Stimulated activated CD4-positive, alpha-beta T cell treated with anti-CD3 and anti-CD28 coated beads, Interleukin-2, amount 100 ng/mL, for 4 hours (primary cell): ENCODE results near the gene TEKT1.

Source experiments
- DNase-seq: peaks from one replicate; pipeline ENCODE4 v3.0.0-alpha.2; 2020; ENCODE audit warnings: low read depth

TEKT1 gene

DNA sequence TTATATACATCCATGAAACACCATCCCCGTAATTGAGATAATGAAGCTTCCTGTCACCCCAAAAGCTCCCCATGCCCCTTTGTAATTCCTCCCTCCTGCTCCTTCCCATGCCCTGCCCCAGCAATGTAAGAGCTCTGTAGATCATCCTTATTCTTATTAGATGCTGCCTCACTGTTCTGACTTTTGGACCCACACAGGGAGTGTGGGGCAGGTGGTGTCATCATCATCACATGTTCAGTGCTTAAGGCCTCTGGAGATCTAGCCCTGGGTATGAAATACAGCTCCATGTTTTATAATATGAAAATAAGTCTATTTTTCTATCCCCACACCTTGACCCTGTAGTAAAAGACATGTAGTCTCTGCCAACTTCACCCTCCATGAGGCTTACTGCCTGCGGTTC lies 73.8 kb downstream of the TEKT1 start:
- DNase-seq, result no peak

DNA sequence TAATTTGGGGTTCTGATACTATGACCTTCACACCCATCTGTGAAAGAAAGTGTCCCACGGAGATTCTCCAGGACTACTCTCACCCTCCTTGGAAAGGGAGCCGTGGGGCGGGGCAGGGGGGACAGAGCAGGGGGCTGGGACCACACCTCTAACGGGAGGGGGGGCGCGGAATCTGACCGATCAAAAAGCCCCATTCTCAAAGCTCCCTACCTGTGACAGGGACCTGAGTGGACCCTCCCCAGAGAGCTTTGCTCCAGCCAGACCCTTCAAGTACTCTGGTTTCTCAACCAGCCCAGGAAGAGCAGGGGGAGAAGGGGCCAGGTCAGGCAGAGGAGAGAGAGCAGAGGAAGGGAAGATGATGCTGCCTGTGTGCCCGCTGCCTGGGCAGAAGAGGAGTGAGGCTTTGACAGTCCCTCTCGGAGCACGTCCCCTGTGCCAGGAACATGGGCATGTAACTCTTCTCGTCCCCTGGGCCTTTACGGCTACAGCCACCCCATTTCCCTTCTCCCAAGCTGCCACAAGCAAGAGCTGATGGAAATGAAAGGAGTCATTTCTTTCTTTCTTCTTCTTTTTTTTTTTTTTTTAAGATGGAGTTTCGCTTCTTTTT lies 75.0 kb downstream of the TEKT1 start:
- no peak for DNase-seq

GRCh38 chr17:6755731-6756184 lies 75.8 kb downstream of the TEKT1 start, which contains the start of gene XAF1:
XAF1 (plus strand) TSS chr17:6756046; CDS start chr17:6756079, 33 bp downstream.
- peak; percentile 65 for DNase-seq

DNA sequence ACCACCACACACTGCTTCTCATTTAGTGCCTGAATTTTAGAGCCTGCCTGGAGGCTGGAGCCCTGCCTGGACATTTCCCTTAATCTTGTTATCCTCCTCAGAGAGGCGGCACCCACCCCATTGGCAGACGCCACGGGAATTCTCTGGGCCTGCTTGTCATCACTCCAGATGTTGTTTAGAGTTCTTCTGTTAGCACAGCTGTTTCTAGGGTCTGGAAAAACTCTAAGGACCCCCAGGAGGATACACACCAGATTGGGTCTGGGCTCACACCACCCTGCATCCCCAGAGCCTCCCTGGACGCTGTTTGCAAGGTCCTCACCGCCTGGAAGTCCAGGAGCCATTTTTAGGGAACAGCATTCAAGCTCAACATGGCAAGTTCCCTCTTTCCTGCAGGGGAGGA lies 76.2 kb downstream of the TEKT1 start:
- DNase-seq, result no peak

DNA sequence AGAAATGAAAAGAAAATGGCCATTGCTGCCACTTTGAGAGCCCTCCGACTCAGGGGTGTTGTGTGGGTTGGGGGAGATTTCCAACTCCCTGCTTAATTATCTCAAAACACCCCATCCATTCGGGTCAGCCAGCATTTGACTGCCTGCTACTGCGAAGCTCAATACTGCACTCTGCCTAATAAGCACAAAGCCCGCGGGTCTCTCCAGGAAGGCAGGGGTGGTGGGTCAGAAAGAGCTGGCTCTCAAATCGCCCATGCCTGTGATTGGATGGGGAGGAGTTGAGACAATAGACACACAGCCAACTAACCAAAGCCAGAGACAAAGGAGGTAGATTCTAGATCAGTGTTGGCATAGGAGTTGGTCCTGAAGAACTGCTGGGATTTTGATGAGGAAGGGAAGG lies 78.0 kb downstream of the TEKT1 start:
- no peak for DNase-seq

DNA sequence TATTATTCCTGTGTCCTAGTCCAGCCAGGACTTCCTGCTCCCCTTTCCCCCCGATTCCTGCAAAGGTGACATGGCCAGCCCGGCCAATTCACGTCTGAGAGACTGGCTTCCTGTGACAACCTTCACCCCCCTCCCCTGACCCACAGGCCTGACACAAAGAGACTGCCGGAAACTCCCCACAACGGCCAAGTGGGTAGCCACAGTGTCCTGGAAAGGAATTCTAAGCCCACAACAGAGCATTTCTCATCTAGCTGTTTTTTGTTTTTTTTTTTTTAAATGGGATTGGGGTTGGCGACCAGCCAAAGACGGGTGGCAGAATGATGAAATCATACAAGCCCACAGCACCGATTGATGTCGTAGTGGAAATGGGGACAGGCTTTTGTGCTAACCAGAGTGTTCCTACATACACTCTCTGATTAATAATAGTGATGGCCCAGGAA lies 78.5 kb downstream of the TEKT1 start:
- DNase-seq, result peak; percentile 64

DNA sequence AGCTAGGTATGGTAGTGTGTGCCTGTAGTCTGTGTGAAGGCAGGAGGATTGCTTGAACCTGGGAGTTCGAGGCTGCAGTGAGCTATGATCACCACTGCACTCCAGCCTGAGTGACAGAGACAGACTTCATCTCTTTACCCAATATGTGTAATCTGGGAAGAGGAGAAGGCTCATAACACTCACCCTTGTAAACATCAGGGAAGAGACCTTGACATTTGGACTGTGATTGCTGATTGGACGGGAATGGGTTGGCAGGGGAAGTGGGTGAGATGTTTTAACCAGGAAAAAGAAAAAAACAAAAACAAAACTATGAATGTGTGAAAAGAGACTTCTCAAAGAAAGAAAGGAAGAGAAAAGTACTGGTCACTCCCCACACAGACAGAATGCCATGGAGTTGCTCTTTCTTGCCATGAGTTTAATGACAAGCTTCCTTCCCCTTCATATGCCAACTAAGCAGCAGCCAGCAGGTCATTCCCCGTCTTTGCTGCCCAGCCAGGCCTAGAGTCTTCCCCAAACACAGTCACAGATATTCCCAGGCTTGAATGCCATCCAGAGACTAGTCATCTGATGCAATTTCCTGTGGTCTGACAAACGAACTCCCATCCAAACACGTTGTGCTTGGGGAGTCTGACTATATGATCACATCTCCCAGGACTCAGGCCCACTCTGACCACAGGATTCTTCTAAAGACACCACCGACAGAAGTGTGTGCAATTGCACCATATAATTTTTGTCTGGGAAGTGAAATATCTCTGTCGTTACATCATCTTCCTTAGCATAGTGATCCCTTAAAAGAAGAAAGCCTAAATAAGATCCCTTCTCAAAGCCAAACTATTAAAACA lies 79.2 kb downstream of the TEKT1 start:
- no peak for DNase-seq

- no peak for DNase-seq
Observed at GRCh38 chr17:6749519-6749918, 82.0 kb downstream of the TEKT1 start.

- no peak for DNase-seq
Observed at GRCh38 chr17:6748617-6749016, 82.9 kb downstream of the TEKT1 start.
